ENCODE data around the gene PSRC1.

DNA sequence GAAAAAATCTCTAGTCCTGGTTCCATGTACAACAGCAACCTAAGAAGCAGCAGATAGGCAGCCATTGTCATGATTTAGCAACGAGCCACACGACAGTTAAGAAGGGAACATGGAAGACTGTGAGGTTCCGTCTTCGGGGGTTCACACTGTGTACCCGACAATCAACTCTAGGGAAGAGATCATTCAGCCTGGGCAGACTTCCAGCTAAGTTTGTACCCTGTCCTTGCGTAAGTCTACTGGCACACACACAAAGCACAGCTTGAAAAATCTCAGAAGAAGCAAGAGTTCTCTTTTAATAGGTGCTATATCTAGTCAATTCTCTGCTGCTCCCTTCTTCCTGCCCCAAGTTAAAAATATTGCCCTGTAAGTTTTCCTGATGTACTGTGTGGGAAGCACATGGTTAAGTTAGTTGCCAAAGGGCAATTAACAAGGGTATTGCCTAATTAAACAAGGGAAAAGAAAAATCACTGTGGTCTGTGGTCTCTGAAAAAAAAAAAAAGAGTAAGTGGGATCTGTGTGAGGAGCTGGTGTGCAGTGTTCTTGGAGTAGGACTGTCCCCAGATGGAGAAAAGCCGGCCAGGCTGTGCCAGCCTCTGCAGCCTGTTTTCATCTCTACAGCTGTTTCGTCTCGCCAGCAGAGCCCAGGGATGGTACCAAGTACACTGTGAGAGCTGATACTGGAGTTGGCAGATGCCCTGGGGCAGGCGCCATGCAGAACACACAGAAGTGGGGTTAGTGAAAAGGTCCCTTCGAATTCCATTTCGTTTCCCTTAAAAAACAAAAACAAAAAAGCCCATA is 30.2 kb upstream of the PSRC1 start:
- TF ChIP-seq, protein P1, sequence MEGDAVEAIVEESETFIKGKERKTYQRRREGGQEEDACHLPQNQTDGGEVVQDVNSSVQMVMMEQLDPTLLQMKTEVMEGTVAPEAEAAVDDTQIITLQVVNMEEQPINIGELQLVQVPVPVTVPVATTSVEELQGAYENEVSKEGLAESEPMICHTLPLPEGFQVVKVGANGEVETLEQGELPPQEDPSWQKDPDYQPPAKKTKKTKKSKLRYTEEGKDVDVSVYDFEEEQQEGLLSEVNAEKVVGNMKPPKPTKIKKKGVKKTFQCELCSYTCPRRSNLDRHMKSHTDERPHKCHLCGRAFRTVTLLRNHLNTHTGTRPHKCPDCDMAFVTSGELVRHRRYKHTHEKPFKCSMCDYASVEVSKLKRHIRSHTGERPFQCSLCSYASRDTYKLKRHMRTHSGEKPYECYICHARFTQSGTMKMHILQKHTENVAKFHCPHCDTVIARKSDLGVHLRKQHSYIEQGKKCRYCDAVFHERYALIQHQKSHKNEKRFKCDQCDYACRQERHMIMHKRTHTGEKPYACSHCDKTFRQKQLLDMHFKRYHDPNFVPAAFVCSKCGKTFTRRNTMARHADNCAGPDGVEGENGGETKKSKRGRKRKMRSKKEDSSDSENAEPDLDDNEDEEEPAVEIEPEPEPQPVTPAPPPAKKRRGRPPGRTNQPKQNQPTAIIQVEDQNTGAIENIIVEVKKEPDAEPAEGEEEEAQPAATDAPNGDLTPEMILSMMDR (IDR thresholded peaks at IDR 0.05), result no peak
- no peak for TF ChIP-seq POLR2A (IDR thresholded peaks at IDR 0.05)
